HG02970 (cell line): ENCODE results near the gene GFER.

Experiments used
- ATAC-seq: cut with Tn5 transposase; IDR thresholded peaks from one replicate; pipeline ENCODE4 v1.9.1; 2021; ENCODE audit warnings: mild to moderate bottlenecking, moderate library complexity, moderate number of reproducible peaks; ENCODE audit not compliant: unreplicated experiment, low FRiP score

Gene GFER

GRCh38 chr16:2036200-2036966 lies 52.4 kb downstream of the GFER start:
- ATAC-seq: no peak

GRCh38 chr16:2037115-2037514 lies 53.1 kb downstream of the GFER start:
- no peak for ATAC-seq
